Vagina (tissue), 2 donors: ENCODE data around the gene TMEM178B. TPM values are rescaled to one million over a fixed set of nuclear protein-coding genes. Genes with fewer than 3 reads are reported as not detected.

ENCODE experiments used
- DNase-seq, 2 donors: peaks; one replicate each; pipeline ENCODE4 v3.0.0-alpha.2; 2017; ENCODE audit errors: extremely low spot score in 2 of 2
- H3K27ac ChIP-seq: fragments of 200-600 bp; sonication (generic); one replicate; pipeline ENCODE4 v1.5.1; 2019
- H3K27me3 ChIP-seq: fragments of 200-600 bp; sonication (generic); one replicate; pipeline ENCODE4 v1.5.1; 2019
- H3K36me3 ChIP-seq, 2 donors: fragments of 200-600 bp; sonication (generic); one replicate each; pipeline ENCODE4 v1.5.1; 2017 to 2019
- H3K4me1 ChIP-seq: fragments of 200-600 bp; sonication (generic); one replicate; pipeline ENCODE4 v1.5.1; 2019
- H3K4me3 ChIP-seq, 2 donors: fragments of 200-600 bp; sonication (generic); 1 replicate in 1 of 2; 2 replicates in 1 of 2; pipeline ENCODE4 v1.5.1; 2016 to 2019
- H3K9me3 ChIP-seq: fragments of 200-600 bp; sonication (generic); one replicate; pipeline ENCODE4 v1.5.1; 2019
- CTCF ChIP-seq, 3 experiments: fragments of 450-650 bp in 2 of 3; fragments of 200-600 bp in 1 of 3; sonication (generic) in 1 of 3; IDR thresholded peaks; one replicate each; pipeline ENCODE4 v1.5.1; 2017 to 2019; ENCODE audit warnings: antibody characterized with exemption in 3 of 3, mild to moderate bottlenecking in 2 of 3, moderate library complexity in 2 of 3
- POLR2A ChIP-seq, 2 donors: fragments of 450-650 bp; IDR thresholded peaks; one replicate each; pipeline ENCODE4 v1.6.1; 2017; ENCODE audit warnings: antibody characterized with exemption in 2 of 2, mild to moderate bottlenecking in 2 of 2, moderate library complexity in 2 of 2
- POLR2AphosphoS5 ChIP-seq, 2 donors: sonication (generic); formaldehyde crosslinking; IDR thresholded peaks; one replicate each; pipeline ENCODE4 v1.9.0; 2017; ENCODE audit warnings: antibody characterized with exemption in 2 of 2, mild to moderate bottlenecking in 2 of 2, low read depth in 1 of 2; ENCODE audit not compliant: insufficient read depth in 1 of 2
- intact Hi-C: fragments of 100-400 bp; cut with DNase I; formaldehyde crosslinking; loops from one replicate; pipeline ENCODE4 v1.15.1; 2023
- total RNA-seq: library from RNA; depleted of rRNA; stranded (reverse); fragments of >200 nt; gene quantifications from one replicate; pipeline ENCODE4 v1.2.3, GENCODE V29; 2016

The TMEM178B gene
- total RNA-seq, 1 donor from 2014 or later: 1.2 TPM

DNA sequence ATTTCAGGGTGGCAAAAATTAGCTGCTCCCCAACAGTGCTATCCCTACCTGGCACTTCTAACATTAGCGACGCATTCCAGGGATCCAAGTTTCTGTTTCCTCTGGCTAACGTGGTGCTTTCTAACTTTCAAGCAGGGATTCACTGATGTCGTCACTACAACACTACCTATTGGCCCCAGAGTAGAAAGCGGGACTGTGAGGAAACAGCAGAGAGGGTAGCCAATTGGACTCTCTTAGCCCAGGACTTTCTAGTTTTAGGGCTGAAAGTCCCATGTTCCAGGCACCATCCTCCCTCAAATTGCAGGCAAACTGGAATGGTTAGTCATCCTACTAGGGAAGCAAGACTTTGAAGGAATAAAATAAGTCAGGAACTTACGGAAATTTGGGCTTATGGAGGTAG, 388.1 kb downstream of the TMEM178B start:
- no peak for DNase-seq
- TF ChIP-seq CTCF (IDR thresholded peaks at IDR 0.05) (no peak), POLR2A (IDR thresholded peaks at IDR 0.05) (no peak), POLR2AphosphoS5 (IDR thresholded peaks at IDR 0.05; ENCODE audit: insufficient read depth in 1 of 2, low read depth in 1 of 2) (no peak)
- Histone ChIP-seq H3K36me3 (no peaks in the 10 kb centered on the region), H3K27me3 (no peaks in the 10 kb centered on the region), H3K9me3 (no peaks in the 10 kb centered on the region), H3K4me3 (no peak overlapping the region), H3K27ac (no peak overlapping the region), H3K4me1 (peaks cover 23% of the 10 kb centered on the region)
- intact Hi-C loops: no loop called here

- Histone ChIP-seq H3K4me3 (no peak overlapping the region), H3K27me3 (no peaks in the 10 kb centered on the region), H3K9me3 (no peaks in the 10 kb centered on the region), H3K36me3 (no peaks in the 10 kb centered on the region), H3K4me1 (peaks cover 23% of the 10 kb centered on the region), H3K27ac (no peak overlapping the region)
- no peak for DNase-seq
- TF ChIP-seq CTCF (IDR thresholded peaks at IDR 0.05): no peak
- TF ChIP-seq POLR2A (IDR thresholded peaks at IDR 0.05): no peak
- TF ChIP-seq POLR2AphosphoS5 (IDR thresholded peaks at IDR 0.05; ENCODE audit: insufficient read depth in 1 of 2, low read depth in 1 of 2): no peak
- intact Hi-C loops: no loop called here
Observed at GRCh38 chr7:141462958-141463357, 389.1 kb downstream of the TMEM178B start.

DNA sequence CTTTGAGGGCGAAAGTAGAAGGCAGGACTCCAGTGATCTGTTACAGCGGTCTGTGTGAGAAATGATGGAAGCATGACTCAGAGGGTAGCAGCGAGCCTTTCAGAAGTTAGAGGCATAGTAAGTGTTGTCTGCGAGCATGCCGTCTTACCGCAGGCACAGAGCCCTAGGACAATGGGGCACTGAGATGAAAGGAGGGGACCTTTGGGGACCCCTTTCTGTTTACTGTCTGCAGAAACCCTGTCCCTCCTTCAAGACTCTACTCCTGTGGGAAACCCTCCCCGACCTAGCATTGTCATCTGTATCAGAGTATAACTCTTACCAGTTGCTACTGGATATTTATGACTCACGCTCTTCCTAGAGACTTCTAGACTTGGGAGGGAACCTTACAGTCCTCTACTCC, 390.1 kb downstream of the TMEM178B start:
- Histone ChIP-seq H3K4me1 (peaks cover 23% of the 10 kb centered on the region), H3K27me3 (no peaks in the 10 kb centered on the region), H3K4me3 (no peak overlapping the region), H3K27ac (no peak overlapping the region), H3K36me3 (no peaks in the 10 kb centered on the region), H3K9me3 (no peaks in the 10 kb centered on the region)
- TF ChIP-seq CTCF (IDR thresholded peaks at IDR 0.05) (no peak), POLR2AphosphoS5 (IDR thresholded peaks at IDR 0.05; ENCODE audit: insufficient read depth in 1 of 2, low read depth in 1 of 2) (no peak), POLR2A (IDR thresholded peaks at IDR 0.05) (no peak)
- no peak for DNase-seq
- intact Hi-C loops: no loop called here

DNA sequence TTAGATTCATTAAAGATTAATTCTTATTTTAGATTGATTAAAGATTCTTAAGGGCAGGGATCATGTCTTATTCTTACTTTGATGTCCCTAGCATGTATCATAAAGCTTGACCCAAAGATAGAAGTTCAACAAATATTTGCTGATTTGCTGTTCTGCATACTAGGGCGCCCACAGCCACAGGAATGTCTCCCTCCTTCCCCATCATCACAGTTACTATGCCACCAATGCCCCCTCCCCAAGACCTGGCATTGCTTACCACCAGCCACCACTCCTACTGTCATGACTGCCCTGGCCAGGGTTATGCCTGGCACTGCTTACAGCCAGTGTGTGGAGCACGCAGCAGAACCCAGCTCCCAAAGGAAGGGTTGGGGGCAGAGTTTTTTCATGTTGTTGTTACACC, 390.7 kb downstream of the TMEM178B start:
- peaks cover 23% of the 10 kb centered on the region for H3K4me1 ChIP-seq
- H3K36me3 ChIP-seq: no peaks in the 10 kb centered on the region

More for the DNA sequence above, 390.7 kb downstream of the TMEM178B start:
- H3K27me3 ChIP-seq: no peaks in the 10 kb centered on the region
- TF ChIP-seq CTCF (IDR thresholded peaks at IDR 0.05) (no peak), POLR2AphosphoS5 (IDR thresholded peaks at IDR 0.05; ENCODE audit: insufficient read depth in 1 of 2, low read depth in 1 of 2) (no peak), POLR2A (IDR thresholded peaks at IDR 0.05) (no peak)
- H3K27ac ChIP-seq: no peak overlapping the region
- intact Hi-C loops: no loop called here
- H3K9me3 ChIP-seq: no peaks in the 10 kb centered on the region
- no peak for DNase-seq
- H3K4me3 ChIP-seq: no peak overlapping the region
